ENCODE measurements around the gene APC2.

Gene APC2

DNA sequence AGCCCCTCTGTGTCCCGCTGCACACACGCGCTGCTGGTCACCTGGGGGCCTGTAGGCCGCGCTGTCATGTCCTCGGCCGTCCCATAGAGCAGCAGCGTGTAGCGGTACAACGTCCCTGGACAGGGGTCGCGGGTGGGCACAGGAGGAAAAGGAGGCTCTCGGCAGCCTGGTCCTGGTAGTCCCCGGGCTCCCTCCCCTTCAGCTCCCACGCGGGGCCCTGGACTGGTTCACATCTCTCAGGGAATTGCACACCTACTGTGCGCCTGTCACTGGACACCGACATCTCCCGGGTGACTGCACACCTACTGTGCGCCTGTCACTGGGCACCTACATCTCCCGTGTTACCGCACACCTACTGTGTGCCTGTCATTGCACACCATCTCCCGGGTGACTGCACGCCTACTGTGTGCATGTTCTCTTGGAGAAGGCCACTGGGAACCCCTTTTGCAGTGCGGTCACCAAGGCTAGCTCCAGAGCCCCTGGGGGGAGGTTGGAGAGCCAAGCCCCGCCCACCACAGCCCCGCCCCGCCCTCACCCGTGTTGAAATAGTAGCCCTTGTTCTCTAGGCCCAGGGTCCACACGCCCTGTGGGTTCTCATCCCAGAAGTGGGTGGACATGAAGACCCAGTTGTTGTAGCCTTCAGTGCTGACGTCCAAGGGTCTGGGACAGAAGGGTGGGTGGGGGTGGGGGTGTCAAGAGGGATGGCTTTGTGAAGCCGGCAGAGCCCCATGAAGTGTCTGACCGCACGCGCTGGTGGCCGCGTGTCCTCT, 32.6 kb downstream of the APC2 start:
- DNase-seq = no peak

DNA sequence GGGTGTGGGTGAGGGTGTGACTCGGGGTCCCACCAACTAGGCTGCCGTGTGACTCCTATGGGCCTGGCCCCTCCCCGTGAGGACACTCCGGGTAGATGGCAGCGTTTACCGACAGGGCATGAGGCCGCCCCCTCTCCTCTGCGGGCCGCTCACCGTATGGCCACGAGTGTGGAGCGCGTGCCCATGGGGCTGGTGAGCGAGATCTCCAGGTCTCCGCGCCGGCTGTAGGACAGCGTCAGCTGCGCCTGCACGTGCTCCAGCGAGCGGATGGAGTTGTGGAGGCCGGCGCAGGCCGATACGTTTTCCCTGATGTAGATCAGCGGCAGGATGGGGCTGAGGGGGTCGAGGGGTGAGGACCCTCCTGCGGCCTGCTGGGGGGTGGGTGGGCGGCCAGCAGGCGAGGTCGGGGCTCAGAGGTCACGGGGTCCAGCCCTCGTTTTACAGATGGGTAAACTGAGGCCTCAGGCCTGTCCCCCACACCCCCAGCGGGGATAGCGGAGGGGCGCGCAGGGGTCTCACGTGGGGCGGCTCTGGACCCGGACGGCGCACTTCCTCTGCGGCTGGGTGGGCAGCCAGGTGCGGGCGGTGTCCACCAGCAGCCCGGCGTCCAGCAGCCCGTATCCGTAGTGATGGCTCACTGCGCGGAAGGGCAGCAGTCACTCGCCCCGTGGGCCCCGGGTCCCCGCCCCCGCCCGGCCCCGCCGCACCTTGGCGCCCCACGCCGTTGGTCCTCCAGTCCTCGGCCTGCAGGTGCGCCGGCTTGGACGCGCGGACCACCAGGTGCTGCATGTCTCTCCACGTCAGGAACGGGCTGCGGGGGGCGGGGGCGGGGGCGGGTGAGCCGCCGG, 33.4 kb downstream of the APC2 start:
- DNase-seq = no peak

DNA sequence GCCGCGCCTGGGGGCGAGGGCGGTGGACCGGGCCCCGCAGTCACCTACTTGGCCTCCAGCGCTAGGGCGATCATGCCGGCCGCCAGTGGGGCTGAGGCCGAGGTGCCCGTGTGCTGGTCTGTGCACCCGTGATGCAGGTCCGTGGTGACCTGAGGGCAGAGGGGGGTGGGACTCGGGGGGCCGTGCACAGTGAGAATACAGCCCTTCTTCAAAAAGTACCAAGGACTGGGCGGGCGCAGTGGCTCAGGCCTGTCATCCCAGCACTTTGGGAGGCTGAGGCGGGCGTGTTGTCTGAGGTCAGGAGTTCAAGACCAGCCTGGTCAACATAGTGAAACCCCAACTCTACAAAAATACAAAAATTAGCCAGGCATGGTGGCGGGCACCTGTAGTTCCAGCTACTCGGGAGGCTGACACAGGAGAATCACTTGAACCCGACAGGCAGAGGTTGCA, 34.1 kb downstream of the APC2 start:
- no peak for DNase-seq

DNA sequence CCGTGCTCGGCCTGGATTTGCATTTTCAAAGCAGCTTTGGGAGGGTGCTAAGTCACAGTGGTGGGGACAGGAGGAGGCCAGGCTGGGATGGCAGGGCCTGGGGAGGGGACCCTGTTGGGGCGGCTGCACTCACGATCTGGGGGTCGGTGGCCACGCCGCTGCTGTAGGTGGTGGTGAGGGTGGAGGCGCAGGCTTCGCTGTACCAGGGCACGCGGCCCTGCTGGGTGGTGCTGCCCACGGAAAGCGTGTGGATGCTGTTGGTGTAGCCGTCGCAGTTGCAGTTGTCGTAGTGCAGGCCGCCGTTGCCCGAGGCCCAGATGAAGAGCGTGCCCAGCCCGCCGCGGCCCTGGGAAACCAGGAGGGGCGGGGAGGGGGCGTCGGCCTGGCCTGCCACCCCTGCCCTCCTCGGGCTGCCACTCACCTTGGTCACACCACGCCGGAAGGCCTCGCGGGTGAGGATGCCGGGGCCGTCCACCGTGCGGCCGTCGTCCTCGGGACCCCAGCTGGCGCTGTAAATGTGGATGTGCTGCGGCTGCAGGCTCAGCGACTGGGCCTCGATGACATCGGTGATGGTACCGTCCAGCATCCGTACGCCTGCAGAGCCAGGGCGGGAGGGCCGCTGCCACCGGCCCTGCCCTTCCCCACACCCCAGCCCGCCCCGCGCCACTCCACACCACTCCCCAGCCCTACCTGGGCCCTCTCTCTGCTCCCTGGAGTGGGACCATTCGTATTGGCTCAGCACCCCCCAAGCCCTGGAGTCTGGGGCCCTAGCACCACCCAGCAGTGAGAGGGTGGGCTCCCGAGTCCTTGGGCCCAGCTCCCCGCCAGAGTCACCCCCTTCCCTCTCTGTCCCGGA, 37.0 kb downstream of the APC2 start:
- DNase-seq = no peak

DNA sequence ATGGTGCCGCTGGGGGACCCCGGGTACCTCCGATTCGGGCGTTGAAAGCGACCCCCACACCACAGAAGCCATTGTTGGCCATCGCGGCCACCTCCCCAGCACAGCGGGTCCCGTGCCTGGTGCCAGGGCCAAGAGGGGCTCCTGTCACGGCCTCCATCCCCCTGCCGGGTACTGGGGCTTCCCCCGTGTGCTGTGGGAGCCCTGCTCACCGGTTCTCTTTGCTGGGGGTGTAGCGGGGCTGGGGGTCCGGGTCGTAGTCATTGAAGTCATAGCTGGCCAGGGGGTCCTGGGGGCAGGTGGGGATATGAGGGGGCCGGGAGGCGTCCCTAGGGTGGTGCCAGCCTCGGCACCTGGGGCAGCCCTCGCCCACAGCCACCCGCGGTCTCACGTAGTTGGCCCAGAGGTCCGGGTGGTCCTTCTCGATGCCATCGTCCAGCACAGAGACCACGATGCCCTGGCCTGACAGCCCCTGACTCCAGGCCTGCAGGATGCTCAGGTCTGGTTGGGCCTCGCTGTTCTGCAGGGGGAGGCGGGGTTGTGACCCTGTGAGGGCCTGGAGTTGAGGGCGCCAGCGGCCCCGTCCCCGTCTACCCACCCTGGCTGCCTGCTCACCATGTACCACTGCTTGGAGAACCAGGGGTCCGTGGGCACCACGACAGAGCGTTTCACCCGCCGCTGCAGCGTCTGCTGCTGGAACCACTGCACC, 37.8 kb downstream of the APC2 start:
- DNase-seq = no peak

DNA sequence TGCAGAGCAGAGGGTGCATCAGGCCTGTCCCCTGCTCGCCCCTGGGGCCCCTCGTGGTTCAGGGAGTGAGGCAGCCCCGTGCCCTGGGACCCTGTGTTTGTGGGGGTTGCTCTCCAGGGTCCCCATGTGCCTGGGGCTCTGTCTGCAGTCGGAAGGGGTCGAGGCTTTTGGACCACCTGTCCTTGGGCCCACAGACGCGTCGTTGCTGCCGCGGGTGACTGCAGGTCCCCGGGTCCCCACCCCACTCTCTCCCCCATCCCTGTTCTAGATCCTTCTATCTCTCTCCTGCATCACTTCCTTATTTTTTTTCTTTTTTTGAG, 38.3 kb downstream of the APC2 start:
- DNase-seq = no peak

DNA sequence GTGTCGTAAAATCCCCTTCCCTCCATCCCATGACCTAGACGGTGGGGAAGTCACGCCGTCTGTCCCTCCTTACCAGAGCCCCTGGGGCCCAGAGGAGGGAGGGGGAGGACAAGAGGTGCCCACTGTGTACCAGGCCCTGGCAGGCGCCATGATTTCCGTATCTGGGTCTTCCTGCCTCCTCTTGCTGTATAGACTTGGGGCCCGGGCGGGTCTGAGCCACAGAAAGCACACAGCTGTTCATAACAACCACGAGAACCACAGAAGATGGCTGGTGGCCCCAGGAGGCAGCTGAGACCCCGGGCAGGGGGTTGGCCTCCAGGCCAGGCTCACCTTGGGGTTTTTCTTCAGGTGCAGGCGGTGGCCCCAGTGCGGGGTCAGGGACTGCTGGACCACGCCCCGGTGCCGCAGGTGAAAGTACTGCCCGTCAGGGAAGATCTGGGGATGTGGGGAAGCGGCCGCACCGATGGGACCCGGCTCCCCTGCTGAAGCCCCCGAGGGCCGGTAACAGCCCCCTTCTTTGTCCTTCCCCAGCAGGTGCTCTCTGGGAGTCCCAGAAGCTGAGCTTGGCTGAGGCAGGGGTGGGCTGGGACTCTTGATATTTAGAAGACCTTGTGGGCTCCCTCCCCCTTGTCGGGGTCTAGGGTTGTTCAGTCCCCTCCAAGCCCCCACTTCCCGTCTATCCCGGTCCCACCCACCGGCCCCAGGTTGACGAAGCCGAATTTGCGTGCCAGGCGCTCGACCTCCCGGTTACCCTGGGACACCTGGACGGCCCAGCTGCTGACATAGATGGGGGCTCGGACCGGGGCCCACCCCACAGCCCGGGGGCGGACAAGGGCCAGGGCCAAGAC, 39.8 kb downstream of the APC2 start:
- DNase-seq = no peak

DNA sequence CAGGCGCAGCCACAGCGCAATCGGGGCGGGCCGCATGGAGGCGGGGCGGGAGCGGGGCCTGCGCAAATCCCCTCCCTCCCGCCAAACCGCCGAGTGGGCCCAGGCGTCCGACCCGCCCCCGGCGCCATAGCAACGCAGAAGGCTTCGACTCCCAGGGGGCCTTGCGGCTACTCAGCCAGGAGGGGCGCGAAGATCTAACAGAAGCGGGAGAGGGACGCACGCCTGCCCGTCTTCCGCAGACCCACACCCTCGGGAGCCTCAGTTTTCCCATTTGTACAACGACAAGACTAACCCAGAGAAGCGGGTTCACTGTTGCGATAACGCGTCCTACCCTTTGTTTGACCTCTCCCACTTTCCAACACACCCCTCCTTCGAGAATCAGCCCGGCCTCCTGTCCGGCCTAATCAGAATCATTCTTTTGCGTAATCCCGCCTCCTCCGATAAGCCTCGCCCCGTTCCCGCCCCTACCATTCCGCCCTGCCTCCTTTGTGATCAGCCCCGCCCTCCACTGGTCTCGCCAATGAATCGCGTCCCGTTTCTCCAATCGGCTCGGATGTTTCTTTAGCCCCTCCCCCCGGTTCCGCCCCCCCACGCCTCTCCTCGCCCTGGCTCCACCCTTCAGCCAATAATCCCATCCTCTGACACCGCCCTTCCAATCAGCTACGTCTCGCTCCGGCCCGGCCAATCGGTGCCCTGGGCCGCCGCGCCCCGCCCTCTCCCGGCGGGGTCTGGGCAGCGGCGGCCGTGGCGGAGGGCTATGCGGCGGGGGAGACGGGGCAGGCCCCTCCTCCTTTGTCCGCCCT, 40.6 kb downstream of the APC2 start, which contains the start of gene PCSK4:
PCSK4 (minus strand) TSS at position 40 of the 803 bp plus-strand sequence; CDS start at position 36, 4 bp downstream.
- DNase-seq = peak; percentile 98

DNA sequence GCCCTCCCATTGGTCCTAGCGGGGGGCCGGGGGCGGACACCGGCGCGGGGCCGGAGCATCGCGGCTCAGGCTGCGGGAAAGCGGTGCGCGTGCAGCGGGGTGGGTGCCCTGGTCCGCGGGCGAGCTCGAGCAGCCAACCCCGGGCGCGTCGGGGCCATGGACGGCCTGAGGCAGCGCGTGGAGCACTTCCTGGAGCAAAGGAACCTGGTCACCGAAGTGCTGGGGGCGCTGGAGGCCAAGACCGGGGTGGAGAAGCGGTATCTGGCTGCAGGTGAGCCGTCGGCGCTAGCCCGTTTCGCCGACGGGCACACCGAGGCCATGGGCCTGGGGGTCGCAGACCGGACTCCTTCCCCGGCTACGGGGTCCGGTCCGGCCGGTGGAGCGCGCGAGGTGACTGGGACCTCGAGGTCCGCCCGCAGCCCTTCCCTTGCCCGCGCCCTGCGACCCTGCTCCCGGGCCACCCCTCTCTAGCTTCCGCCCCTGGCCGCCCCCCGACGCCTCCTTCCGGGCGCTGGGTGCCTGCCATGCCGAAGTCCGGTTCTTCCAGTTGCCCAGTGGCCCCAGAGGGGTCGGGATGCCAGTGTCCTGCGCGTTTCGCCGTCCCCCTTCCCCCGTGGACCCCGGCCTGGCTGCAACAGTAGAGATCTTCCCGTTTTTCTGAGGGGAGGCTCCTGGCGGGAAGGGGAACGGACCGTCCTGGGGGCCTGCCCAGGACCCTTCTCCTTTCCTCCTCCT, 41.4 kb downstream of the APC2 start, which contains the start of gene REEP6:
REEP6 (plus strand) TSS at position 68 of the 735 bp plus-strand sequence; CDS start at position 157, 89 bp downstream.
- no peak for DNase-seq

DNA sequence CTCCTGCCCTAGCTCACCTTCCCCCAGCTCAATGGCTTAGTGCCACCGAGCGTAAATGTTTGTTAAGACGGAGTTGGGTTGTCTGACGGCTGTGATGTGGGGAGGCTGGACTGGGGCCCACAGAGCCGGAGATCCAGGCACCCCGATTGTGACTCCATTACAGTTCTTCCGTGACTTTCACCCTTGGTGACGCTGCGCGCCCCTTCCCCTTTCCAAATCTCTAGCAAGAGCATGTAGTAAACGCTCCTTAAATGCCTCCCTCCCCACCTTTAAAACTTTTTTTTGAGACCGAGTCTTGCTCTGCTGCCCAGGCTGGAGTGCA, 41.9 kb downstream of the APC2 start:
- no peak for DNase-seq

DNA sequence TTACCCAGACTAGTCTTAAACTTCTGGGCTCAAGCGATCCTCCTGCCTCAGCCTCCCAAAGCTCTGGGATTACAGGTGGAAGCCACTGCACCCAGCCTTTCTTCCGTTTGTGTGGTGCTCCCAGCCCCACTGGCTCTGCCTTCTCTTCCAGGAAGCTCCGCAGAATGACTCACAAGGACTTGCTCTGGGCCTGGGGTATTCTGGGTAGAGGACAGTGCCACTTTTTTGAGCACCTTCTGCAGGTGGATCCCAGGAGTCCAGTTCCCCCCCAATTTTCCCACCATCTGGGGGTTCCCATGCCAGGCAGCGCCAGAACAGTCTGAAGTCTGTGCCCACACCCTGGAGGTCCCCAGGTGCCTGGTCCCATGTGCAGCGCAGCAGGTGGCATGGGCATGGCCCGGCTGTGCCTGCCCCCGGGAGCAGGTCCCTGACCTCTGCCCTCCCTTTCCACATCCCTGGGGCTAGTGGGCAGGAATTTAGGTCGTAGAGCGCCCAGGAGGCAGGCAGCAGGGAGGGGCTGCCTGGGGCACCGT, 42.6 kb downstream of the APC2 start:
- DNase-seq = no peak

DNA sequence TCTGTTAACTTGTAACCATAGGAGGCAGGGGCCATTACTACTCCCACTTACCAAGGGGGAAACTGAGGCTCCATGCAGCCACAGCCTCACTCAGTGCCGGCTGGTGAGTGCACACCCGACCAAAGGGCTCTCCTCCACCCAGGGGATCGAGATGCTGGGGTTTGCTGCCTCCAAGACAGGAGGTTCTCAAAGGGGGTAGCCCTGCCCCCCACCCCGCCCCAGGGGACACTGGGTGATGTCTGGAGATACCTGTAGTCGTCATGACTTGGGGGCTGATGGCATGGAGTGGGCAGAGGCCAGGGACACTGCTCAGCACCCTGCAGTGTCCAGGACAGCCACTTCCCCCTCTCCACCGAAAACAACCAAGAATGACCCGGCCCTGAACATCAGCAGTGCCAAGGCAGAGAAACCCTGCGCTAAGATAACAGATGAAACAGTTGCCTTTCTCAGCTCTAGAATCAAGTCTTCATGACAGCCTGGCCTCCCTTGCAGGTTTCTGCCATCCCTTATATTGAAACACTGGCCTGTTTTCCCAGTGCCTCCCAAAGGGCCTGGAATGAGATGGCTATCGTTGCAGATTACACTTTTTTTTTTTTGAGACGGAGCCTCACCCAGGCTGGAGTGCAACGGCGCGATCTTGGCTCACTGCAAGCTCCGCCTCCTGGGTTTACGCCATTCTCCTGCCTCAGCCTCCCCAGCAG, 44.3 kb downstream of the APC2 start:
- DNase-seq = no peak

DNA sequence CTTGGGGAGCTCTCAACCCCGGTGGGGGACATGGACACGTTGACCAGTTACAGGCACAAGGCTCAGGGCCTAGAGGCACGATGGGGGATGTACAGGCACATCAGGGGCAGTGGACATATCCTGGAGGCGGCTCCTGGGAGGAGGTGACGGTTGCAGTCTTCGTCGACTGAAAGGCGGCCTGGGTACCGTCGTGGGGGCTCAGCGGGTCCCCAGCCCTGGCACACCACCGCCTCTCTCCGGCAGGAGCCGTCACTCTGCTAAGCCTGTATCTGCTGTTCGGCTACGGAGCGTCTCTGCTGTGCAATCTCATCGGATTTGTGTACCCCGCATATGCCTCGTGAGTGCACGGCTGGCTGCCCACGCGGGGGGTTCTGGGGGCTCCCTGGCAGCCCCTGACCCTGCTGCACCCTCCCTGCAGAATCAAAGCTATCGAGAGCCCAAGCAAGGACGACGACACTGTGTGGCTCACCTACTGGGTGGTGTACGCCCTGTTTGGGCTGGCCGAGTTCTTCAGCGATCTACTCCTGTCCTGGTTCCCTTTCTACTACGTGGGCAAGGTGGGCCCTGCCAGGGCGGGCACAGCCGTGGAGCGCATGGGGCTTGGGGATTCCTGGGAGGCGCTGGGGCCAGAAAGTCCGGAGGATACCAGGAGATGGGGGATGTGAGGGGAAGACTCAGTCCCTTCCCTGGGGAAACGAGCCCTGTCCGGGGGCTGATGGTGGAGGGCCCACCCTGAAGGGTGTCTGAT, 45.3 kb downstream of the APC2 start:
- DNase-seq = no peak

DNA sequence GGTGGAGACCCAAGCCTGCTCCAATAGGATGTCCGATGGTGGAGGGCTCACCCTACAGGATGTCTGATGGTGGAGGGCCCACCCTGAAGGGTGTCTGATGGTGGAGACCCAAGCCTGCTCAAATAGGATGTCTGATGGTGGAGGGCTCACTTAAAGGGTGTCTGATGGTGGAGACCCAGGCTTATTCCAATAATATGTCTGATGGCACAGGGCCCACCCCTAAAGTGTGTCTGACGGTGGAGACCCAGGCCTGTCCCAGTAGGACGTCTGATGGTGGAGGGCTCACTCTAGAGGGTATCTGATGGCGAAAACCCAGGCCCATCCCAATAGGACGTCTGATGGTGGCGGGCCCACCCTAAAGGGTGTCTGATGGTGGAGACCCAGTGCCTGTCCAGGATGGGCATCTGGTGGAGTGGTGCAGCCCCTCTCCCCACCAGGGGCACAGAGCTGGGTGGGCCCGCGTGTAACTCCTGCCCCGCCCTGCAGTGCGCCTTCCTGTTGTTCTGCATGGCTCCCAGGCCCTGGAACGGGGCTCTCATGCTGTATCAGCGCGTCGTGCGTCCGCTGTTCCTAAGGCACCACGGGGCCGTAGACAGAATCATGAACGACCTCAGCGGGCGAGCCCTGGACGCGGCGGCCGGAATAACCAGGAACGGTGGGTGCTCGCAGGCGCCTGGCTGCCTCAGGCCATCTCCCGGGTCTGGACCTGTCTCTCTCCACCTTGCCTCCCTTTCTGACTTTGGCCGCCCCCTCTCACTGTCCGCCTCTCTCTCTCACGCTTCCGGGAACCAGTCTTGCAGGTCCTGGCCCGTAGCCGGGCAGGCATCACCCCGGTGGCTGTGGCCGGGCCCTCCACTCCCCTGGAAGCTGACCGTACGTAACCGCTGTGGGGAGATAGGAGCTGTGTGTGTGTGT, 46.1 kb downstream of the APC2 start:
- no peak for DNase-seq

DNA sequence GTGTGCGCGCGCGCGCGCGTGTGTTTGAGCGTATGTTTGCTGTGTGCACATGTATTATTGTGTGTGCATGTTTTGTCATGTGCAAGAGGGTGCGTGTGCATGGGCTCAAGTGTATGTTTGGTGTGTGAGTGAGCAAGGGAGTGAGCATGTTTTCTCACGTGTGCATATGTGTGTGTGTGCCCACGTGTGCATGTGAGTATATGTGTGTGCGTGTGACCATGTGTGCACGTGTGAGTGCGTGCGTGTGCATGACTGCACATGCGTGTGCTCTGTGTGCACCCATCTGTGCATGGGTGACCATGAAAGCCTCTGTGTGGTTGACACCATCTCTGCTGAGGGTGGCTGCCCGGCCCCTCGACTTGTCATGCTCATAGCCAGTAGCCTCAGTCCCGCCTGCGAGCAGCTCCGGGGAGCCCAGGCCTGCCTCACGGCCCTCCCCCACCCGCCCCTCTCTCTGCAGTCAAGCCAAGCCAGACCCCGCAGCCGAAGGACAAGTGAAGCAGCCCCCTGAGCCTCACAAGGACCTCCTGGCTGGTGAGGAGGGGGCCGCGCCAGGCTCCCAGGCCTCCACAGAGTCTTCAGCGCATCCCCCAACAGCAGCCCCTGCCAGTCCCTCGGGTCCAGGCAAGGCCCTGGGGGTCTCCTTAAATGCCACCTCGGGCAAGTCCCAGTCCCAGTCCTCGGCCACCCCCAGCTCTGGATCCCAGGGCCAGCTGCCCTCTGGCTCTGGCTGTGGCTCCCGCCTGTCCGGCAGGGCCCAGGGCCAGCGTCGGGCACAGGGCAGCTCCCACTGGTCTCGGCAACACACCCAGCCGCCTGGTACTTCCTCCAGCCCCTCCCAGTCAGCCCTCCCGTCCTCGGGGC, 47.0 kb downstream of the APC2 start:
- DNase-seq = no peak
